Body of pancreas (tissue), 4 donors: ENCODE results near the gene MFSD6L. TPM values are rescaled to one million over a fixed set of nuclear protein-coding genes. Genes with fewer than 3 reads are reported as not detected.

ENCODE experiments used
- ATAC-seq: fragments of 150-250 bp; one replicate; pipeline ENCODE4 v1.9.1; 2016
- DNase-seq, 4 donors: peaks; one replicate each; pipeline ENCODE4 v3.0.0-alpha.2; 2019
- H3K27ac ChIP-seq, 4 donors: fragments of 200-600 bp; sonication (generic); 1 replicate in 3 of 4; 2 replicates in 1 of 4; pipeline versions ENCODE4 v1.5.1 to v1.6.1; 2016 to 2019; ENCODE audit warnings: mild to moderate bottlenecking in 1 of 4, mixed read lengths in 1 of 4, moderate library complexity in 1 of 4
- H3K27me3 ChIP-seq, 2 donors: fragments of 200-600 bp; sonication (generic); one replicate each; pipeline ENCODE4 v1.6.0; 2016; ENCODE audit warnings: mild to moderate bottlenecking in 1 of 2
- H3K36me3 ChIP-seq, 2 donors: fragments of 200-600 bp; sonication (generic); replicated peaks in 1 of 2; 2 replicates each; pipeline ENCODE4 v1.5.1; 2016; ENCODE audit warnings: low read depth in 2 of 2; ENCODE audit not compliant: insufficient read depth in 1 of 2
- H3K4me1 ChIP-seq: fragments of 200-600 bp; sonication (generic); one replicate; pipeline ENCODE4 v1.6.0; 2016
- H3K4me3 ChIP-seq, 2 donors: fragments of 200-600 bp; sonication (generic); 1 replicate in 1 of 2; 2 replicates in 1 of 2; pipeline ENCODE4 v1.5.1; 2016 to 2019
- H3K9me3 ChIP-seq, 3 donors: fragments of 200-600 bp; sonication (generic); 1 replicate in 2 of 3; 2 replicates in 1 of 3; pipeline ENCODE4 v1.5.1; 2016
- POLR2A ChIP-seq, 3 donors: fragments of 450-650 bp; IDR thresholded peaks; one replicate each; pipeline ENCODE4 v1.6.1; 2016; ENCODE audit warnings: antibody characterized with exemption in 3 of 3, mild to moderate bottlenecking in 2 of 3
- WGBS, 2 donors: methylation state at CpG; one replicate each; pipeline ENCODE4 v1.1.5; 2017; 5-methylcytosine and 5-hydroxymethylcytosine counted together
- intact Hi-C: fragments of 100-400 bp; cut with DNase I; formaldehyde crosslinking; loops from one replicate; pipeline ENCODE4 v1.15.1; 2023
- total RNA-seq, 2 donors: library from RNA; depleted of rRNA; stranded (reverse); fragments of >200 nt; gene quantifications; one replicate each; pipeline ENCODE4 v1.1.0, GENCODE V29; 2016
- TF ChIP-seq, protein P1 (sequence below), 7 experiments: fragments of 450-650 bp in 4 of 7; fragments of 200-600 bp in 3 of 7; sonication (generic) in 3 of 7; IDR thresholded peaks; one replicate each; pipeline ENCODE4 v1.5.1; 2016 to 2019; ENCODE audit warnings: antibody characterized with exemption in 7 of 7

Gene MFSD6L
- total RNA-seq, 2 donors from 2014 or later: 3.9 to 8.6 TPM

DNA sequence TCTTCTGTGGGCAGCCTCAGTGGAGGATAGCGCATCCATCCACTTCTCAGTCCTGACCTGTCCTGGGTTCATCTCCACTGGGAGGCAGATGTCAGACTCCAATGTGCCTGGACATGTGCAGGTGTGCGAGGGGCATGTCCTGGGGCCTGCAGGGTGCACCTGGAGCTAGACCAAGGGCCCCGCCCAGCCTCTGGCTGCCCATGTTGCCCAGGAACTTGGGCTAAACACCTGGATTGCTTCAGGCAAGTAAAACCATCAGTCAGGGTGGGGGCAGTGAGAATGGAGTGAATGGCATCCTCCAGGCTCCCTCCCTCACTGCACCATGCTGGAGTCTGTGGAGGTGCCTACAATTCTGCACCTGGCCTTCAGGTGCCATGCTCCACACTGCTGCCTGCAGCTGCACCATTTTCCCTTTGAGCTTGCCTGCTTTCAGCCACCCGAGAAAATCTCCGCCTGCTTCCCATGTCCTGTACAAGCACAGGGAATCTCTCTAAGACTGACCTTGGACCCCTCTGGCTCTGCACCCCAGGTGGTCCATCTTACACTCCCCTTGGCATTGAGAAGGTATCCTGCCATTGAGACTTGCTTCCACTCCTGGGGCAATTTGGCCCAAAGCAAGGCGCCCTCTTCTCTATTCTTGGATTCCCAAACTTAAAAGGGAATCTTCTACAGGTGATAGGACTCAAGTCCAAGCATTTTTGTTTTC is 2.1 kb upstream of the MFSD6L start:
- Histone ChIP-seq H3K4me1 (peaks cover 36% of the 10 kb centered on the region), H3K27me3 (no peaks in the 10 kb centered on the region), H3K27ac (no peak overlapping the region), H3K36me3 (no peaks in the 10 kb centered on the region), H3K9me3 (no peaks in the 10 kb centered on the region), H3K4me3 (no peak overlapping the region)
- ATAC-seq (no peak), DNase-seq (no peak)
- intact Hi-C loops: no loop called here
- TF ChIP-seq, protein P1, sequence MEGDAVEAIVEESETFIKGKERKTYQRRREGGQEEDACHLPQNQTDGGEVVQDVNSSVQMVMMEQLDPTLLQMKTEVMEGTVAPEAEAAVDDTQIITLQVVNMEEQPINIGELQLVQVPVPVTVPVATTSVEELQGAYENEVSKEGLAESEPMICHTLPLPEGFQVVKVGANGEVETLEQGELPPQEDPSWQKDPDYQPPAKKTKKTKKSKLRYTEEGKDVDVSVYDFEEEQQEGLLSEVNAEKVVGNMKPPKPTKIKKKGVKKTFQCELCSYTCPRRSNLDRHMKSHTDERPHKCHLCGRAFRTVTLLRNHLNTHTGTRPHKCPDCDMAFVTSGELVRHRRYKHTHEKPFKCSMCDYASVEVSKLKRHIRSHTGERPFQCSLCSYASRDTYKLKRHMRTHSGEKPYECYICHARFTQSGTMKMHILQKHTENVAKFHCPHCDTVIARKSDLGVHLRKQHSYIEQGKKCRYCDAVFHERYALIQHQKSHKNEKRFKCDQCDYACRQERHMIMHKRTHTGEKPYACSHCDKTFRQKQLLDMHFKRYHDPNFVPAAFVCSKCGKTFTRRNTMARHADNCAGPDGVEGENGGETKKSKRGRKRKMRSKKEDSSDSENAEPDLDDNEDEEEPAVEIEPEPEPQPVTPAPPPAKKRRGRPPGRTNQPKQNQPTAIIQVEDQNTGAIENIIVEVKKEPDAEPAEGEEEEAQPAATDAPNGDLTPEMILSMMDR (IDR thresholded peaks at IDR 0.05): no peak
- 88 to 96% methylated on average over 4 to 6 of the region's 6 CpGs for WGBS, 2 donors

DNA sequence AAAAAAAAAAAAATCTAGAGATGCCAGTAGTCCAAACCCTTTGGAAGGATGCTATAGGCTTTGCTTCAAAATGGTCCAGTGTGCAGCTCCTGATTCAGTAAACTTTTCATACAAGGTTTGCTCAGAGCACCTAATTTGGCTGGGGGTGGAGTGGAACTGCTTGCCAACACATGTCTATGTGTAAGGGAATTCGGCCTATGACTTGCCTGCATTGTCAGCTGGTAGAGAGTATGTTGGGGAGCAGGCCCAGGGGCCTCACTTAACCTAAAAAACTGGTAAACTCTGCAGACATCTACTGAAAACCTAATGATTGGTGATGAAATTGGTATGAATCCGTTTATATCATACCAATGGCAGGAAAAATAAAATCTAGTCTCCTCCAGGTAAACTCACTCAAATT is 1.5 kb upstream of the MFSD6L start:
- intact Hi-C loops: no loop called here
- 82 to 89% methylated on average over 2 of the region's 2 CpGs for WGBS, 2 donors
- Histone ChIP-seq H3K36me3 (no peaks in the 10 kb centered on the region), H3K9me3 (no peaks in the 10 kb centered on the region), H3K27me3 (no peaks in the 10 kb centered on the region), H3K27ac (no peak overlapping the region), H3K4me3 (no peak overlapping the region), H3K4me1 (peaks cover 37% of the 10 kb centered on the region)
- ATAC-seq: no peak
- no peak for DNase-seq
- TF ChIP-seq, protein P1 (IDR thresholded peaks at IDR 0.05): no peak
- TF ChIP-seq POLR2A (IDR thresholded peaks at IDR 0.05): no peak

DNA sequence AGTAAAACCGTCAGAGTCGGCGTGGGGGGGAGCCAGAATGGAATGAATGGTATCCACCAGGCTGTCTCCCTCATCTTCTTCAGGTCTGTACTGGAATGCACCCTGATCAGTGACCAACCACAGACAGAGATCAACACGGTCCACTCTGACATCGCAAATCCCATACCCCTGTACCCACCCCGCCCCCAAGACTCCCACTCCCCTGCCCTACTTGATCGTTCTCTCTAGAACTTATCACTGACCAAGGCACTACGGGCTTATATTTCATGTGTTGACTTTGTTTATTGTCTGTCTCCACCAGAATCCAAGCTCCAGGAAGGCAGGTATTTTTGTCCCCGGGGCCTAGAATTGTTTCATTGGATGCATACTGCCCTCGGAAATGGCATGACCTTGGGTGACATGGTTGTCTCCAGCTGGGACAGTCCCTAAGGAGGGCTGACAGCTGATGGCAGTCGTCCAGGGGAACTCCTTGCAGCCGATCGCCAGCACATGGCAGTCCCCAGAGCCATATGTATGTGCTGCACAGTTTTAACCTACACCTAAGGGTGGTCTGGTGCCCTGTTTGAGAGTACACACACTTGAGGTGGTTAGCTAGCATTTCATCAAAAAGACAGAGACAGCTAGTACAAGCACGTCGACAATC is 526 bp upstream of the MFSD6L start:
- H3K27ac ChIP-seq: peak overlapping the region; percentile 62 to 79 (median 74)
- peak; percentile 20 for ATAC-seq

DNA sequence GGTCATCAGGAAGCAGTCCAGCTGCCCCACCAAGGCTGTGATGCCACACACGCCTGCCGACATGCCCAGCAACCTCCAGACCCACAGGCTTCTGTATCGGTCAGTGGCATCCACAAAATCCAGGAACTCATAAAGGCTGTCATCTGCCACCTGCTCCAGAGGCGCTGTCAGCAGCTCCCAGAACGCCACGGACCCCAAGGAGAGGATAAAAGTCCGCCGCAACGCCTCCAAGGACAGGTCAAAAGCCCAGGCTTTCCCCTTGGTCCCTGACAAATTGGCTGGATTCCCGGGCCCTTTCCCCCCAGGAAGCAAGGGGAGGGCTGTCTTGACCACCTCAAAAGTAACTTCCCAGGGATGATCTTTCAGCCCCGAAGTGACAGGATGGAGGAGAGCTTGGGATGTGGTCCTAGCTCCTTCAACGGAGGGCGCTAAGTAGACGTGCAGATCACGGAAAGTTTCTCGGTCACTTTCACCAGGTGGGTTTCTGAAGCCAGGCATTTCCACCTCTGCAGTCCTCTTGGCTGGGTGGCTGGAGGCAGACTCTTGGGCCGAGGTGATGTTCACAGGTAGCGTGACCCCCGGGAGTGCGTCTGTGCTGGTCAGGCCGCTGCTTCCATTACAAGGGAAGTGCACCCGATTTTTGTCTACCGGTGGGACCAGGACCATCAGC is 854 bp downstream of the MFSD6L start:
- Histone ChIP-seq H3K4me1 (peaks cover 37% of the 10 kb centered on the region), H3K36me3 (no peaks in the 10 kb centered on the region), H3K27ac (peak overlapping the region; percentile 62 to 79 (median 74)), H3K27me3 (no peaks in the 10 kb centered on the region), H3K4me3 (peak overlapping the region; percentile 23 to 37), H3K9me3 (no peaks in the 10 kb centered on the region)
- 41 to 69% methylated on average over 17 to 23 of the region's 23 CpGs for WGBS, 2 donors
- intact Hi-C loops: no loop called here
- peak in 2 of 4 donors; percentile 18 to 33 for DNase-seq
- no peak for ATAC-seq
- TF ChIP-seq POLR2A (IDR thresholded peaks at IDR 0.05): no peak
- TF ChIP-seq, protein P1 (IDR thresholded peaks at IDR 0.05): no peak

More for the DNA sequence above, 526 bp upstream of the MFSD6L start:
- WGBS, 2 donors: 32 to 36% methylated on average over 12 to 15 of the region's 15 CpGs
- H3K4me1 ChIP-seq: peaks cover 37% of the 10 kb centered on the region
- peak; percentile 41 to 62 (median 56) for DNase-seq
- no peaks in the 10 kb centered on the region for H3K36me3 ChIP-seq
- no peak for TF ChIP-seq POLR2A (IDR thresholded peaks at IDR 0.05)
- TF ChIP-seq, protein P1 (IDR thresholded peaks at IDR 0.05): no peak
- H3K4me3 ChIP-seq: no peak overlapping the region
- no peaks in the 10 kb centered on the region for H3K27me3 ChIP-seq
- H3K9me3 ChIP-seq: no peaks in the 10 kb centered on the region
- intact Hi-C loops: no loop called here
